ENCODE results near the gene PCSK4.
A peak's percentile ranks its signal among the peaks of the same experiment; 100 is the strongest.

PCSK4 gene

GRCh38 chr19:1474011-1474764 lies 16.0 kb downstream of the PCSK4 start:
- Histone ChIP-seq H3K4me3 (ENCODE audit: low read depth, low read length) (no peak overlapping the region), H3K4me1 (peaks cover 5% of the 10 kb centered on the region), H3K36me3 (ENCODE audit: control insufficient read depth, insufficient read depth, low read length) (no peaks in the 10 kb centered on the region), H3K27me3 (ENCODE audit: control insufficient read depth, insufficient read depth, low read length) (no peaks in the 10 kb centered on the region), H2AFZ (no peak overlapping the region), H3K9me3 (ENCODE audit: control insufficient read depth, low read length) (no peaks in the 10 kb centered on the region), H3K4me2 (ENCODE audit: low read length) (no peak overlapping the region), H3K79me2 (no peaks in the 10 kb centered on the region), H3K27ac (no peak overlapping the region), H3K9ac (no peak overlapping the region)
- no peak for TF ChIP-seq CTCF (IDR thresholded peaks at IDR 0.05)

GRCh38 chr19:1473085-1473851 lies 16.9 kb downstream of the PCSK4 start:
- H3K36me3 ChIP-seq (ENCODE audit: control insufficient read depth, insufficient read depth, low read length) = no peaks in the 10 kb centered on the region
- H3K9ac ChIP-seq = no peak overlapping the region
- H3K27me3 ChIP-seq (ENCODE audit: control insufficient read depth, insufficient read depth, low read length) = peaks cover 1% of the 10 kb centered on the region
- TF ChIP-seq CTCF (IDR thresholded peaks at IDR 0.05) = no peak
- no peaks in the 10 kb centered on the region for H3K9me3 ChIP-seq (ENCODE audit: control insufficient read depth, low read length)
- no peak overlapping the region for H2AFZ ChIP-seq
- no peak overlapping the region for H3K27ac ChIP-seq
- H3K4me1 ChIP-seq = peaks cover 7% of the 10 kb centered on the region
- no peaks in the 10 kb centered on the region for H3K79me2 ChIP-seq
- no peak overlapping the region for H3K4me2 ChIP-seq (ENCODE audit: low read length)
- H3K4me3 ChIP-seq (ENCODE audit: low read depth, low read length) = no peak overlapping the region

GRCh38 chr19:1472231-1473084 lies 17.7 kb downstream of the PCSK4 start:
- Histone ChIP-seq H3K4me2 (ENCODE audit: low read length) (no peak overlapping the region), H2AFZ (no peak overlapping the region), H3K36me3 (ENCODE audit: control insufficient read depth, insufficient read depth, low read length) (no peaks in the 10 kb centered on the region), H3K4me1 (peaks cover 9% of the 10 kb centered on the region), H3K79me2 (no peaks in the 10 kb centered on the region), H3K9me3 (ENCODE audit: control insufficient read depth, low read length) (no peaks in the 10 kb centered on the region), H3K9ac (no peak overlapping the region), H3K27me3 (ENCODE audit: control insufficient read depth, insufficient read depth, low read length) (peaks cover 9% of the 10 kb centered on the region), H3K27ac (no peak overlapping the region), H3K4me3 (ENCODE audit: low read depth, low read length) (no peak overlapping the region)
- TF ChIP-seq CTCF (IDR thresholded peaks at IDR 0.05) = no peak

GRCh38 chr19:1471515-1472160 lies 18.5 kb downstream of the PCSK4 start:
- Histone ChIP-seq H3K9me3 (ENCODE audit: control insufficient read depth, low read length) (no peaks in the 10 kb centered on the region), H3K36me3 (ENCODE audit: control insufficient read depth, insufficient read depth, low read length) (no peaks in the 10 kb centered on the region), H3K4me1 (peaks cover 14% of the 10 kb centered on the region), H3K4me2 (ENCODE audit: low read length) (peak overlapping the region; percentile 95), H3K9ac (no peak overlapping the region), H3K4me3 (ENCODE audit: low read depth, low read length) (no peak overlapping the region), H3K79me2 (no peaks in the 10 kb centered on the region), H2AFZ (no peak overlapping the region), H3K27me3 (ENCODE audit: control insufficient read depth, insufficient read depth, low read length) (peaks cover 11% of the 10 kb centered on the region), H3K27ac (no peak overlapping the region)
- no peak for TF ChIP-seq CTCF (IDR thresholded peaks at IDR 0.05)
